Fibroblast of lung (primary cell): ENCODE measurements around the gene GAL. TPM values are rescaled to one million over a fixed set of nuclear protein-coding genes. Genes with fewer than 3 reads are reported as not detected.

Experiments used
- DNase-seq, 2 donors: peaks; one replicate each; pipeline versions ENCODE4 v3.0.0 to v3.0.0-alpha.2; 2010; ENCODE audit warnings: low read depth in 2 of 2
- H2AFZ ChIP-seq: 2 replicates; pipeline ENCODE4 v1.5.1; 2012; ENCODE audit warnings: low read length, control low read depth, inconsistent platforms
- H3K27ac ChIP-seq: 2 replicates; pipeline ENCODE4 v1.5.1; 2011; ENCODE audit warnings: low read length, control low read depth; ENCODE audit not compliant: insufficient read depth
- H3K27me3 ChIP-seq: 2 replicates; pipeline ENCODE4 v1.5.1; 2011; ENCODE audit warnings: mild to moderate bottlenecking, low read length; ENCODE audit not compliant: control insufficient read depth, insufficient read depth
- H3K36me3 ChIP-seq: 2 replicates; pipeline ENCODE4 v1.5.1; 2011; ENCODE audit warnings: low read length; ENCODE audit not compliant: control insufficient read depth, insufficient read depth
- H3K4me1 ChIP-seq: 2 replicates; pipeline ENCODE4 v1.5.1; 2011; ENCODE audit warnings: low read length; ENCODE audit not compliant: control insufficient read depth, insufficient read depth; ENCODE audit errors: extremely low read depth
- H3K4me2 ChIP-seq: 2 replicates; pipeline ENCODE4 v1.5.1; 2011; ENCODE audit warnings: low read length, control low read depth; ENCODE audit not compliant: insufficient read depth; ENCODE audit errors: extremely low read depth
- H3K4me3 ChIP-seq, 4 experiments: fragments of 200-600 bp in 1 of 4; sonication (generic) in 1 of 4; replicated peaks in 1 of 4; 2 replicates each; pipeline ENCODE4 v1.5.1; 2011 to 2016; ENCODE audit warnings: low read length in 4 of 4, low read depth in 3 of 4, mild to moderate bottlenecking in 3 of 4, control low read depth in 2 of 4, inconsistent platforms in 1 of 4, mixed read lengths in 1 of 4; ENCODE audit not compliant: insufficient read depth in 1 of 4; ENCODE audit errors: control extremely low read depth in 1 of 4
- H3K79me2 ChIP-seq: 2 replicates; pipeline ENCODE4 v1.5.1; 2012; ENCODE audit warnings: mild to moderate bottlenecking, low read length, inconsistent platforms; ENCODE audit not compliant: control insufficient read depth, insufficient read depth
- H3K9ac ChIP-seq: 2 replicates; pipeline ENCODE4 v1.5.1; 2011; ENCODE audit warnings: mild to moderate bottlenecking, low read length, control low read depth; ENCODE audit not compliant: insufficient read depth
- H3K9me3 ChIP-seq: 2 replicates; pipeline ENCODE4 v1.5.1; 2012; ENCODE audit warnings: low read depth, low read length; ENCODE audit not compliant: control insufficient read depth, insufficient read depth
- H4K20me1 ChIP-seq: 2 replicates; pipeline ENCODE4 v1.5.1; 2011; ENCODE audit warnings: low read length; ENCODE audit not compliant: control insufficient read depth, insufficient read depth; ENCODE audit errors: extremely low read depth
- CTCF ChIP-seq, 2 donors: IDR thresholded peaks in 1 of 2; conservative IDR thresholded peaks in 1 of 2; 1 replicate in 1 of 2; 2 replicates in 1 of 2; pipeline ENCODE4 v1.5.1; 2011 to 2012; ENCODE audit warnings: low read length in 2 of 2, control low read depth in 1 of 2, inconsistent platforms in 1 of 2, low read depth in 1 of 2, mild to moderate bottlenecking in 1 of 2
- EZH2 ChIP-seq: IDR thresholded peaks from 2 replicates; pipeline ENCODE4 v1.5.1; 2012; ENCODE audit warnings: low read length, control low read depth, mild to moderate bottlenecking; ENCODE audit errors: missing control alignments
- polyA plus RNA-seq, 2 donors: library from polyadenylated mRNA; depleted of rRNA in 1 of 2; stranded (reverse) in 1 of 2; unstranded in 1 of 2; fragments of >200 nt; gene quantifications; 2 replicates each; pipeline ENCODE4 v1.2.1, GENCODE V29; 2011 to 2012; ENCODE audit warnings: missing spikeins in 1 of 2
- total RNA-seq: library from RNA; depleted of rRNA; stranded (reverse); fragments of >200 nt; gene quantifications from 2 replicates; pipeline ENCODE4 v1.2.1, GENCODE V29; 2014

GAL gene
- total and polyA plus RNA-seq, 2 donors (not counting 1 experiment from before 2014, with no cell fraction given), result 1.6 to 5.4 TPM

GRCh38 chr11:68680541-68681231 lies 3.7 kb upstream of the GAL start:
- no peak for TF ChIP-seq EZH2
- no peak for TF ChIP-seq CTCF (conservative IDR thresholded peaks at IDR 0.05 in 1 of 2, IDR thresholded peaks at IDR 0.05 in 1 of 2; ENCODE audit: low read depth in 1 of 2, low read length in 2 of 2)
- Histone ChIP-seq H4K20me1 (no peaks in the 10 kb centered on the region), H2AFZ (no peak overlapping the region), H3K79me2 (no peaks in the 10 kb centered on the region), H3K9ac (no peak overlapping the region), H3K4me3 (no peak overlapping the region), H3K9me3 (no peaks in the 10 kb centered on the region), H3K27ac (no peak overlapping the region), H3K4me1 (peaks cover 3% of the 10 kb centered on the region), H3K36me3 (no peaks in the 10 kb centered on the region), H3K27me3 (peaks cover 10% of the 10 kb centered on the region), H3K4me2 (no peak overlapping the region)
- DNase-seq, result no peak

GRCh38 chr11:68682531-68682961 lies 1.8 kb upstream of the GAL start:
- Histone ChIP-seq H4K20me1 (no peaks in the 10 kb centered on the region), H3K27ac (no peak overlapping the region), H3K79me2 (no peaks in the 10 kb centered on the region), H3K36me3 (no peaks in the 10 kb centered on the region), H3K4me3 (no peak overlapping the region), H2AFZ (no peak overlapping the region), H3K9ac (no peak overlapping the region), H3K4me2 (no peak overlapping the region), H3K27me3 (peaks cover 10% of the 10 kb centered on the region), H3K9me3 (no peaks in the 10 kb centered on the region), H3K4me1 (no peaks in the 10 kb centered on the region)
- TF ChIP-seq EZH2 (no peak), CTCF (conservative IDR thresholded peaks at IDR 0.05 in 1 of 2, IDR thresholded peaks at IDR 0.05 in 1 of 2; ENCODE audit: low read depth in 1 of 2, low read length in 2 of 2) (no peak)
- no peak for DNase-seq

GRCh38 chr11:68683121-68683520 lies 1.2 kb upstream of the GAL start:
- no peak for DNase-seq
- peaks cover 10% of the 10 kb centered on the region for H3K27me3 ChIP-seq
- no peaks in the 10 kb centered on the region for H3K79me2 ChIP-seq
- no peak for TF ChIP-seq CTCF (conservative IDR thresholded peaks at IDR 0.05 in 1 of 2, IDR thresholded peaks at IDR 0.05 in 1 of 2; ENCODE audit: low read depth in 1 of 2, low read length in 2 of 2)
- no peak for TF ChIP-seq EZH2
- H3K9ac ChIP-seq, result no peak overlapping the region
- no peak overlapping the region for H2AFZ ChIP-seq
- H3K4me3 ChIP-seq, result no peak overlapping the region
- H3K4me2 ChIP-seq, result no peak overlapping the region
- no peak overlapping the region for H3K27ac ChIP-seq
- no peaks in the 10 kb centered on the region for H3K36me3 ChIP-seq
- no peaks in the 10 kb centered on the region for H3K4me1 ChIP-seq
- no peaks in the 10 kb centered on the region for H4K20me1 ChIP-seq
- no peaks in the 10 kb centered on the region for H3K9me3 ChIP-seq
